Liver (tissue), 9 donors: ENCODE measurements around the gene HEPHL1. TPM values are rescaled to one million over a fixed set of nuclear protein-coding genes. Genes with fewer than 3 reads are reported as not detected.

Experiments
- DNase-seq: peaks from one replicate; pipeline ENCODE4 v3.0.0-alpha.2; 2017; ENCODE audit warnings: low spot score
- H3K27ac ChIP-seq, 2 donors: one replicate each; pipeline ENCODE4 v1.7.0; 2013; ENCODE audit warnings: inconsistent platforms in 2 of 2, low read length in 2 of 2, control low read depth in 1 of 2, low read depth in 1 of 2, mild to moderate bottlenecking in 1 of 2
- H3K27me3 ChIP-seq, 4 donors: one replicate each; pipeline versions ENCODE4 v1.6.1 to v1.7.0; 2013; ENCODE audit warnings: low read length in 3 of 4, inconsistent platforms in 1 of 4, mild to moderate bottlenecking in 1 of 4, moderate library complexity in 1 of 4; ENCODE audit not compliant: control insufficient read depth in 4 of 4, insufficient read depth in 4 of 4
- H3K36me3 ChIP-seq, 4 donors: one replicate each; pipeline versions ENCODE4 v1.6.1 to v1.7.0; 2013; ENCODE audit warnings: low read length in 3 of 4, mild to moderate bottlenecking in 3 of 4, low read depth in 1 of 4, moderate library complexity in 1 of 4; ENCODE audit not compliant: control insufficient read depth in 4 of 4, insufficient read depth in 3 of 4
- H3K4me1 ChIP-seq, 4 donors: one replicate each; pipeline versions ENCODE4 v1.6.1 to v1.7.0; 2013; ENCODE audit warnings: low read length in 3 of 4, mild to moderate bottlenecking in 3 of 4, moderate library complexity in 1 of 4; ENCODE audit not compliant: control insufficient read depth in 4 of 4, insufficient read depth in 4 of 4
- H3K4me3 ChIP-seq, 3 donors: one replicate each; pipeline versions ENCODE4 v1.6.1 to v1.7.0; 2013; ENCODE audit warnings: low read length in 3 of 3, control low read depth in 1 of 3, low read depth in 1 of 3, mild to moderate bottlenecking in 1 of 3
- H3K9ac ChIP-seq, 2 donors: one replicate each; pipeline ENCODE4 v1.7.0; 2013; ENCODE audit warnings: low read length in 2 of 2, mild to moderate bottlenecking in 2 of 2, moderate library complexity in 2 of 2, control low read depth in 1 of 2, low read depth in 1 of 2
- H3K9me3 ChIP-seq, 4 donors: one replicate each; pipeline versions ENCODE4 v1.6.1 to v1.7.0; 2013; ENCODE audit warnings: low read length in 3 of 4; ENCODE audit not compliant: control insufficient read depth in 4 of 4
- ATF3 ChIP-seq: IDR thresholded peaks from 2 replicates; pipeline ENCODE4 v1.6.1; 2016; ENCODE audit warnings: antibody characterized with exemption
- CTCF ChIP-seq: fragments of 150-350 bp; IDR thresholded peaks from 2 replicates; pipeline ENCODE4 v1.5.1; 2017; ENCODE audit warnings: improper control_type of control experiment, low read depth, low read length; ENCODE audit not compliant: missing input control
- EGR1 ChIP-seq, 2 donors: IDR thresholded peaks; 2 replicates each; pipeline ENCODE4 v1.6.1; 2016 to 2018; ENCODE audit warnings: antibody characterized with exemption in 2 of 2, low read depth in 2 of 2
- FOXA1 ChIP-seq: IDR thresholded peaks from 2 replicates; pipeline ENCODE4 v1.6.1; 2016; ENCODE audit warnings: antibody characterized with exemption
- FOXA2 ChIP-seq: IDR thresholded peaks from 2 replicates; pipeline ENCODE4 v1.6.1; 2016; ENCODE audit warnings: antibody characterized with exemption
- GABPA ChIP-seq, 2 donors: IDR thresholded peaks in 1 of 2; conservative IDR thresholded peaks in 1 of 2; 2 replicates each; pipeline ENCODE4 v1.6.1; 2016; ENCODE audit warnings: antibody characterized with exemption in 2 of 2, mild to moderate bottlenecking in 1 of 2, moderate library complexity in 1 of 2
- HNF4A ChIP-seq, 2 donors: conservative IDR thresholded peaks; 2 replicates each; pipeline ENCODE4 v1.6.1; 2016; ENCODE audit warnings: antibody characterized with exemption in 2 of 2, mild to moderate bottlenecking in 2 of 2
- HNF4G ChIP-seq: IDR thresholded peaks from 2 replicates; pipeline ENCODE4 v1.6.1; 2016; ENCODE audit warnings: antibody characterized with exemption
- JUND ChIP-seq, 2 donors: IDR thresholded peaks; 2 replicates each; pipeline ENCODE4 v1.6.1; 2016; ENCODE audit warnings: antibody characterized with exemption in 2 of 2
- MAX ChIP-seq: IDR thresholded peaks from 2 replicates; pipeline ENCODE4 v1.6.1; 2016; ENCODE audit warnings: antibody characterized with exemption
- NR2F2 ChIP-seq: IDR thresholded peaks from 2 replicates; pipeline ENCODE4 v1.6.1; 2016; ENCODE audit warnings: antibody characterized with exemption
- RAD21 ChIP-seq, 2 donors: IDR thresholded peaks; 2 replicates each; pipeline ENCODE4 v1.6.1; 2016; ENCODE audit warnings: antibody characterized with exemption in 2 of 2, mild to moderate bottlenecking in 2 of 2
- REST ChIP-seq: IDR thresholded peaks from 2 replicates; pipeline ENCODE4 v1.6.1; 2016; ENCODE audit warnings: antibody characterized with exemption, mild to moderate bottlenecking
- RXRA ChIP-seq, 2 donors: IDR thresholded peaks; 2 replicates each; pipeline ENCODE4 v1.6.1; 2017 to 2018; ENCODE audit warnings: antibody characterized with exemption in 2 of 2, mild to moderate bottlenecking in 1 of 2
- SP1 ChIP-seq: IDR thresholded peaks from 2 replicates; pipeline ENCODE4 v1.6.1; 2018; ENCODE audit warnings: antibody characterized with exemption, mild to moderate bottlenecking
- TAF1 ChIP-seq: conservative IDR thresholded peaks from 2 replicates; pipeline ENCODE4 v1.6.1; 2016; ENCODE audit warnings: antibody characterized with exemption, mild to moderate bottlenecking
- YY1 ChIP-seq: IDR thresholded peaks from 2 replicates; pipeline ENCODE4 v1.6.1; 2016; ENCODE audit warnings: antibody characterized with exemption, mild to moderate bottlenecking
- ZBTB33 ChIP-seq: IDR thresholded peaks from 2 replicates; pipeline ENCODE4 v1.6.1; 2016; ENCODE audit warnings: antibody characterized with exemption
- WGBS: extraction: QIAGEN DNeasy Blood & Tissue Kit; methylation state at CpG from one replicate; pipeline ENCODE4 v1.1.7; 2013; 5-methylcytosine and 5-hydroxymethylcytosine counted together
- polyA plus RNA-seq, 2 donors: library from polyadenylated mRNA; stranded (reverse) in 1 of 2; unstranded in 1 of 2; fragments of 200-250 nt in 1 of 2; fragments of >200 nt in 1 of 2; fragmentation: Nextera tagmentation in 1 of 2; extraction: Ambion mirVana in 1 of 2; gene quantifications; one replicate each; pipeline versions ENCODE4 v1.2.1 to v1.2.3, GENCODE V29; 2013 to 2015
- total RNA-seq, 2 donors: library from RNA; depleted of rRNA; stranded (reverse); fragments of >200 nt; gene quantifications; one replicate each; pipeline ENCODE4 v1.2.3, GENCODE V29; 2014
- donor health status: healthy.
- donor health status: healthy.
- donor health status: healthy.
- donor health status: healthy.
- donor health status: healthy.

The HEPHL1 gene
- total and polyA plus RNA-seq, 4 donors: 0.19 TPM; not detected in 3

- peaks cover 0 to 3% (median 0%) of the 10 kb centered on the region in 4 donors for H3K27me3 ChIP-seq
- no peaks in the 10 kb centered on the region for H3K9me3 ChIP-seq
- 46% methylated on average over 2 of the region's 2 CpGs for WGBS
- TF ChIP-seq RAD21 (IDR thresholded peaks at IDR 0.05) (no peak), GABPA (IDR thresholded peaks at IDR 0.05 in 1 of 2, conservative IDR thresholded peaks at IDR 0.05 in 1 of 2) (no peak), REST (no peak), HNF4A (conservative IDR thresholded peaks at IDR 0.05) (no peak), CTCF (no peak), HNF4G (no peak), ZBTB33 (no peak), ATF3 (no peak), JUND (IDR thresholded peaks at IDR 0.05) (no peak), YY1 (no peak), SP1 (no peak), NR2F2 (no peak), MAX (no peak), RXRA (IDR thresholded peaks at IDR 0.05) (no peak), FOXA2 (no peak), FOXA1 (no peak)
- no peak overlapping the region for H3K4me3 ChIP-seq
- H3K36me3 ChIP-seq: no peaks in the 10 kb centered on the region
- DNase-seq: no peak
- H3K27ac ChIP-seq: no peak overlapping the region
- H3K4me1 ChIP-seq: no peaks in the 10 kb centered on the region
- no peak overlapping the region for H3K9ac ChIP-seq
Observed at GRCh38 chr11:93984936-93985335, 36.2 kb upstream of the HEPHL1 start.

GRCh38 chr11:93986716-93987115 lies 34.4 kb upstream of the HEPHL1 start:
- no peak for TF ChIP-seq NR2F2
- no peak for TF ChIP-seq FOXA1
- no peak for TF ChIP-seq HNF4A (conservative IDR thresholded peaks at IDR 0.05)
- TF ChIP-seq CTCF: no peak
- TF ChIP-seq EGR1 (IDR thresholded peaks at IDR 0.05; ENCODE audit: low read depth in 2 of 2): no peak
- TF ChIP-seq MAX: no peak
- TF ChIP-seq TAF1: no peak
- no peak for TF ChIP-seq YY1
- TF ChIP-seq SP1: no peak
- no peak for TF ChIP-seq ATF3
- no peak for TF ChIP-seq GABPA (IDR thresholded peaks at IDR 0.05 in 1 of 2, conservative IDR thresholded peaks at IDR 0.05 in 1 of 2)
- TF ChIP-seq JUND (IDR thresholded peaks at IDR 0.05): no peak
- no peak for TF ChIP-seq FOXA2
- no peak for TF ChIP-seq ZBTB33
- no peak for TF ChIP-seq RAD21 (IDR thresholded peaks at IDR 0.05)
- 67% methylated on average over 3 of the region's 3 CpGs for WGBS
- DNase-seq: no peak
- Histone ChIP-seq H3K27me3 (no peaks in the 10 kb centered on the region), H3K9ac (no peak overlapping the region), H3K9me3 (no peaks in the 10 kb centered on the region), H3K36me3 (no peaks in the 10 kb centered on the region), H3K4me3 (no peak overlapping the region), H3K27ac (no peak overlapping the region), H3K4me1 (no peaks in the 10 kb centered on the region)
